ENCODE results near the gene OR10A6. TPM values are rescaled to one million over a fixed set of nuclear protein-coding genes. Genes with fewer than 3 reads are reported as not detected.
A peak's percentile ranks its signal among the peaks of the same experiment; 100 is the strongest.

Gene OR10A6
- total and polyA plus RNA-seq, 2 of the 4 experiments (the other 2 are of a cell fraction): 0.19 TPM; not detected in 1

- POLR2A ChIA-PET (ENCODE audit: unreplicated experiment): interaction anchor here (0.9 to 2.7 kb wide), 2 partner anchors 79 to 81 kb away, joined by 4 to 9 read pairs; partner anchors contain the start of gene EIF3F
- no peaks in the 10 kb centered on the region for H3K36me3 ChIP-seq (ENCODE audit: control insufficient read depth, insufficient read depth, low read length)
- ATAC-seq (ENCODE audit: low read depth): peak; percentile 38; the same call in 1 of the 2 replicates
- H2AK9ac ChIP-seq (replicated peaks; ENCODE audit: low read depth, low read length, poor library complexity): peak overlapping the region; percentile 47
- no peak for DNase-seq
- CTCF ChIA-PET: interaction anchor here (0.6 to 5.4 kb wide), 8 partner anchors 14 to 193 kb away, joined by 3 to 79 read pairs (median 4); partner anchors contain the start of gene EIF3F
- peaks cover 5% of the 10 kb centered on the region; the same call in 1 of the 2 replicates for H3K9me1 ChIP-seq (ENCODE audit: insufficient read depth, low read length)
- H3K23ac ChIP-seq (ENCODE audit: low read depth, low read length): peak overlapping the region; percentile 67; the same call in 1 of the 2 replicates
- H2AK5ac ChIP-seq (ENCODE audit: low read depth, low read length): peak overlapping the region; percentile 55; the same call in 1 of the 2 replicates
- peak overlapping the region; percentile 78 for H2BK5ac ChIP-seq (ENCODE audit: low read depth, low read length, poor library complexity, severe bottlenecking)
- WGBS, 2 experiments (ENCODE audit: extremely low coverage in 2 of 2, insufficient read length in 1 of 2): no CpG with 5 or more reads among the region's 3 CpGs
- H3K14ac ChIP-seq (replicated peaks; ENCODE audit: low read depth, low read length): peak overlapping the region; percentile 90
- H4K5ac ChIP-seq (ENCODE audit: low read depth, low read length): peak overlapping the region; percentile 93
- H3K18ac ChIP-seq (ENCODE audit: low read depth, low read length): peak overlapping the region; percentile 80; the same call in 1 of the 2 replicates
- intact Hi-C loops (cut with micrococcal nuclease) (loop anchor here (1.0 kb wide), 2 partner anchors 81 to 193 kb away; partner anchors contain the start of gene EIF3F), dilution Hi-C loops (cut with HindIII; ENCODE audit: low sequenced_read_pairs, unreplicated experiment) (no loop called here), in situ Hi-C loops (cut with MboI; ENCODE audit: low sequenced_read_pairs) (no loop called here)
- peak overlapping the region; percentile 62; the same call in 2 of the 3 replicates for H2BK15ac ChIP-seq (ENCODE audit: low read depth, low read length)
- H3K4ac ChIP-seq (ENCODE audit: low read depth, low read length): peak overlapping the region; percentile 91
- H2BK120ac ChIP-seq (ENCODE audit: low read depth, low read length): peak overlapping the region; percentile 94
- H4K91ac ChIP-seq (ENCODE audit: insufficient read depth, low read depth, low read length): peak overlapping the region; percentile 80
- H3K79me1 ChIP-seq (ENCODE audit: low read depth in 1 of 2, low read length in 2 of 2): peaks cover 0 to 3% of the 10 kb centered on the region in 2 experiments; a peak in 1 of 4 replicates
- peak overlapping the region; percentile 18; the same call in 1 of the 2 replicates for H3K4me2 ChIP-seq (ENCODE audit: low read depth, low read length)
- peaks cover 9% of the 10 kb centered on the region for H3K4me1 ChIP-seq (ENCODE audit: control insufficient read depth, insufficient read depth, low read length)
- peak overlapping the region; percentile 39; the same call in 1 of the 2 replicates for H3K27ac ChIP-seq (ENCODE audit: insufficient read depth, low read length)
- H3K4me3 ChIP-seq (ENCODE audit: insufficient read depth, low read depth, low read length): no peak overlapping the region
- no peaks in the 10 kb centered on the region for H3K27me3 ChIP-seq (ENCODE audit: control insufficient read depth, insufficient read depth, low read length)
- peak overlapping the region; percentile 86 for H2AFZ ChIP-seq (replicated peaks; ENCODE audit: low read length, poor library complexity)
- H3K56ac ChIP-seq (ENCODE audit: extremely low read depth, insufficient read depth, low read length): peak overlapping the region; percentile 43; the same call in 1 of the 2 replicates
- H4K8ac ChIP-seq (ENCODE audit: low read depth in 2 of 2, low read length in 2 of 2): peak overlapping the region; percentile 78 to 80
- no TSS peak for BruUV-seq (replicated peaks)
- H2BK20ac ChIP-seq (ENCODE audit: low read depth, low read length): peak overlapping the region; percentile 70
- H3K9ac ChIP-seq (ENCODE audit: low read depth, low read length): peak overlapping the region; percentile 20; the same call in 1 of the 2 replicates
- H4K20me1 ChIP-seq (ENCODE audit: insufficient read depth, low read length): no peaks in the 10 kb centered on the region
- H3K9me3 ChIP-seq (ENCODE audit: control insufficient read depth, insufficient read depth, low read length): no peaks in the 10 kb centered on the region
- TF ChIP-seq NFE2L2 (IDR thresholded peaks at IDR 0.05; ENCODE audit: low read depth, low read length) (no peak), CEBPB (IDR thresholded peaks at IDR 0.05; ENCODE audit: low read depth, low read length) (no peak), USF2 (IDR thresholded peaks at IDR 0.05; ENCODE audit: low read depth, low read length) (no peak), RFX5 (IDR thresholded peaks at IDR 0.05; ENCODE audit: low read depth, low read length) (no peak), CHD1 (IDR thresholded peaks at IDR 0.05; ENCODE audit: low read depth, low read length) (no peak), BHLHE40 (IDR thresholded peaks at IDR 0.05; ENCODE audit: low read depth, low read length) (no peak), POLR2A (IDR thresholded peaks at IDR 0.05; ENCODE audit: low read depth, low read length) (no peak), RCOR1 (IDR thresholded peaks at IDR 0.05; ENCODE audit: insufficient replicate concordance, low read length) (no peak), FOS (IDR thresholded peaks at IDR 0.05; ENCODE audit: low read depth, low read length) (no peak), SMC3 (IDR thresholded peaks at IDR 0.05; ENCODE audit: low read depth, low read length) (no peak), CTCF (conservative IDR thresholded peaks at IDR 0.05; ENCODE audit: low read depth, low read length) (no peak), RAD21 (IDR thresholded peaks at IDR 0.05; ENCODE audit: low read length) (no peak), MAFK (IDR thresholded peaks at IDR 0.05; ENCODE audit: low read depth, low read length) (no peak), MAZ (IDR thresholded peaks at IDR 0.05; ENCODE audit: borderline replicate concordance, low read depth, low read length) (no peak), MXI1 (IDR thresholded peaks at IDR 0.05; ENCODE audit: borderline replicate concordance, low read depth, low read length) (no peak)
Measured at GRCh38 chr11:7905961-7906429, 25.1 kb downstream of the OR10A6 start.

Data from IMR-90 (cell line).